HepG2 (cell line): ENCODE results near the gene AP2S1. TPM values are rescaled to one million over a fixed set of nuclear protein-coding genes. Genes with fewer than 3 reads are reported as not detected.

Experiments
- ATAC-seq: fragments of 200-7000 bp; cut with Tn5 transposase; 3 replicates; pipeline ENCODE4 v1.9.1; 2020; ENCODE audit warnings: mild to moderate bottlenecking, moderate library complexity
- BruUV-seq: library from RNA; stranded (reverse); fragments of 400-500 nt; replicated peaks from 2 replicates; lab custom pipeline; 2021; lab: Mats Ljungman, UMichigan
- CTCF ChIA-PET: fragments of 300-600 bp; formaldehyde crosslinking; extraction: SDS; loops from one replicate; lab custom pipeline; 2021; ENCODE audit warnings: low total read pairs, inconsistent platforms, low intra/inter-chr PET ratio; lab: Yijun Ruan, JAX
- POLR2A ChIA-PET: fragments of 350-600 bp; sonication (Branson Sonifier 250); formaldehyde crosslinking; loops from one replicate; lab custom pipeline; 2020; ENCODE audit warnings: antibody characterized with exemption, inconsistent platforms; lab: Yijun Ruan, JAX
- DNase-seq: peaks from one replicate; pipeline ENCODE4 v3.0.0-alpha.2; 2015; ENCODE audit warnings: low spot score
- FAIRE-seq: peaks from 3 replicates; lab custom pipeline; 2011; peaks lifted over from hg19 to GRCh38; lab: Jason Lieb, UNC
- H2AFZ ChIP-seq: one replicate; pipeline ENCODE4 v1.6.1; 2011; ENCODE audit warnings: low read length, inconsistent platforms
- H3K27ac ChIP-seq: fragments of 300-600 bp; 3 replicates; pipeline ENCODE4 v1.8.0; 2011; ENCODE audit warnings: mixed run types, mild to moderate bottlenecking, mixed read lengths, low read length, inconsistent platforms; ENCODE audit not compliant: insufficient read depth; ENCODE audit errors: extremely low read length
- H3K27me3 ChIP-seq, 2 experiments: fragments of 200-600 bp in 1 of 2; 2 replicates in 1 of 2; 3 replicates in 1 of 2; pipeline versions ENCODE4 v1.6.0 to v1.8.0; 2011; ENCODE audit warnings: low read length in 2 of 2, mild to moderate bottlenecking in 2 of 2, moderate library complexity in 2 of 2, inconsistent platforms in 1 of 2; ENCODE audit not compliant: insufficient read depth in 2 of 2, control insufficient read depth in 1 of 2
- H3K36me3 ChIP-seq, 2 experiments: fragments of 200-600 bp in 1 of 2; replicated peaks in 1 of 2; 2 replicates in 1 of 2; 3 replicates in 1 of 2; pipeline versions ENCODE4 v1.5.1 to v1.8.0; 2011; ENCODE audit warnings: low read length in 2 of 2, inconsistent platforms in 1 of 2; ENCODE audit not compliant: insufficient read depth in 2 of 2, control insufficient read depth in 1 of 2
- H3K4me1 ChIP-seq: 2 replicates; pipeline ENCODE4 v1.5.1; 2012; ENCODE audit warnings: low read length, inconsistent platforms; ENCODE audit not compliant: insufficient read depth
- H3K4me2 ChIP-seq: 2 replicates; pipeline ENCODE4 v1.6.0; 2011; ENCODE audit warnings: low read depth, low read length, inconsistent platforms
- H3K4me3 ChIP-seq, 3 experiments: fragments of 200-600 bp in 1 of 3; sonication (generic), shearing (Covaris generic) in 1 of 3; replicated peaks in 1 of 3; 2 replicates each; pipeline ENCODE4 v1.5.1; 2011 to 2016; ENCODE audit warnings: low read length in 3 of 3, inconsistent platforms in 2 of 3, low read depth in 2 of 3, mild to moderate bottlenecking in 2 of 3, control low read depth in 1 of 3, mixed read lengths in 1 of 3; ENCODE audit not compliant: insufficient read depth in 1 of 3
- H3K79me2 ChIP-seq: one replicate; pipeline ENCODE4 v1.6.1; 2011; ENCODE audit warnings: low read length, inconsistent platforms; ENCODE audit not compliant: insufficient read depth
- H3K9ac ChIP-seq: 2 replicates; pipeline ENCODE4 v1.6.0; 2011; ENCODE audit warnings: mild to moderate bottlenecking, low read depth, low read length, inconsistent platforms; ENCODE audit not compliant: insufficient read depth
- H3K9me3 ChIP-seq: 2 replicates; pipeline ENCODE4 v1.5.1; 2012; ENCODE audit warnings: mild to moderate bottlenecking, low read length
- H4K20me1 ChIP-seq: 2 replicates; pipeline ENCODE4 v1.6.0; 2011; ENCODE audit warnings: inconsistent platforms, mild to moderate bottlenecking, low read length, moderate library complexity; ENCODE audit not compliant: insufficient read depth
- CREB1 ChIP-seq, 2 experiments: fragments of 450-650 bp in 1 of 2; IDR thresholded peaks; 2 replicates each; pipeline ENCODE4 v1.6.1; 2016 to 2017; ENCODE audit warnings: control low read depth in 1 of 2, mild to moderate bottlenecking in 1 of 2, missing compliant biosample characterization in 1 of 2, missing genetic modification characterization in 1 of 2
- GABPB1 ChIP-seq: IDR thresholded peaks from 2 replicates; pipeline ENCODE4 v1.6.1; 2016; ENCODE audit warnings: mild to moderate bottlenecking, missing genetic modification reagents, moderate library complexity, missing compliant biosample characterization
- MED13 ChIP-seq: sonication (generic); formaldehyde crosslinking; IDR thresholded peaks from 2 replicates; pipeline ENCODE4 v1.5.0; 2020; ENCODE audit warnings: missing genetic modification reagents
- PRMT3 ChIP-seq: sonication (generic); formaldehyde crosslinking; IDR thresholded peaks from 2 replicates; pipeline ENCODE4 v1.8.1; 2022; ENCODE audit warnings: low read depth, mild to moderate bottlenecking, moderate library complexity, missing genetic modification reagents, borderline replicate concordance
- TCF7L2 ChIP-seq: IDR thresholded peaks from 2 replicates; pipeline ENCODE4 v1.6.1; 2011; ENCODE audit warnings: mild to moderate bottlenecking, low read depth, low read length, moderate library complexity
- ZEB1 ChIP-seq: IDR thresholded peaks from 2 replicates; pipeline ENCODE4 v1.6.1; 2012; ENCODE audit warnings: mild to moderate bottlenecking, low read depth, inconsistent platforms; ENCODE audit not compliant: insufficient replicate concordance
- ZNF446 ChIP-seq: sonication (generic); formaldehyde crosslinking; IDR thresholded peaks from 2 replicates; pipeline ENCODE4 v1.5.0; 2020; ENCODE audit warnings: mild to moderate bottlenecking, missing genetic modification reagents
- ZNF557 ChIP-seq: sonication (generic); formaldehyde crosslinking; IDR thresholded peaks from 2 replicates; pipeline ENCODE4 v1.4.0; 2020; ENCODE audit warnings: missing genetic modification reagents
- WGBS: methylation state at CpG from one replicate; pipeline ENCODE4 v1.1.6; 2017; ENCODE audit warnings: low lambda C conversion rate; 5-methylcytosine and 5-hydroxymethylcytosine counted together
- in situ Hi-C: cut with HindIII; loops from 2 replicates; pipeline ENCODE4 v1.10.0; 2017; ENCODE audit warnings: low pct_unique_long_range_greater_than_20kb; ENCODE audit not compliant: extremely low pct_ligation_motif_present
- intact Hi-C: fragments of 100-400 bp; cut with micrococcal nuclease; formaldehyde crosslinking; loops from one replicate; pipeline ENCODE4 v1.10.0; 2022; ENCODE audit not compliant: unreplicated experiment
- polyA plus RNA-seq, 8 experiments: library from polyadenylated mRNA; depleted of rRNA in 3 of 8; stranded (reverse) in 7 of 8; unstranded in 1 of 8; fragments of >200 nt; fragmentation: Illumina TruSeq in 4 of 8; extraction: Trizol in 4 of 8; gene quantifications; 2 replicates each; pipeline versions ENCODE4 v1.2.1 to v1.2.3, GENCODE V29; 2011 to 2016; ENCODE audit warnings: low read depth in 4 of 8, missing spikeins in 1 of 8, mixed read lengths in 1 of 8; ENCODE audit not compliant: insufficient read depth in 1 of 8
- total RNA-seq, 5 experiments: library from RNA; depleted of rRNA; stranded (reverse); fragments of >200 nt; fragmentation: Illumina TruSeq; extraction: Trizol; gene quantifications; 2 replicates each; pipeline ENCODE4 v1.2.3, GENCODE V29; 2016; ENCODE audit warnings: low read depth in 1 of 5
- TF ChIP-seq, protein P1 (sequence below): sonication (generic); formaldehyde crosslinking; IDR thresholded peaks from 2 replicates; pipeline ENCODE4 v1.8.0; 2022; ENCODE audit warnings: missing genetic modification reagents, mild to moderate bottlenecking, borderline replicate concordance

The AP2S1 gene
- total and polyA plus RNA-seq, 2 of the 13 experiments (the other 11 are each of a cell fraction or from before 2014, with no cell fraction given), result 45.2 to 86.1 TPM

- TF ChIP-seq MED13 (CRISPR knock-in tag), result no peak
- TF ChIP-seq GABPB1 (CRISPR knock-in tag), result no peak
- no peak for TF ChIP-seq PRMT3 (CRISPR knock-in tag)
- no peak for TF ChIP-seq TCF7L2
- TF ChIP-seq ZNF557 (CRISPR knock-in tag), result no peak
- no peak for TF ChIP-seq ZNF446 (CRISPR knock-in tag)
- TF ChIP-seq, protein P1, sequence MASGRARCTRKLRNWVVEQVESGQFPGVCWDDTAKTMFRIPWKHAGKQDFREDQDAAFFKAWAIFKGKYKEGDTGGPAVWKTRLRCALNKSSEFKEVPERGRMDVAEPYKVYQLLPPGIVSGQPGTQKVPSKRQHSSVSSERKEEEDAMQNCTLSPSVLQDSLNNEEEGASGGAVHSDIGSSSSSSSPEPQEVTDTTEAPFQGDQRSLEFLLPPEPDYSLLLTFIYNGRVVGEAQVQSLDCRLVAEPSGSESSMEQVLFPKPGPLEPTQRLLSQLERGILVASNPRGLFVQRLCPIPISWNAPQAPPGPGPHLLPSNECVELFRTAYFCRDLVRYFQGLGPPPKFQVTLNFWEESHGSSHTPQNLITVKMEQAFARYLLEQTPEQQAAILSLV, result no peak
- TF ChIP-seq, all 625 proteins: peak for 0
Measured at GRCh38 chr19:46830864-46831263, 19.8 kb downstream of the AP2S1 start (continued).

GRCh38 chr19:46828484-46828883 lies 22.2 kb downstream of the AP2S1 start:
- 63% methylated on average over 5 of the region's 5 CpGs for WGBS
- no TSS peak for BruUV-seq
- intact Hi-C loops, result no loop called here

More at GRCh38 chr19:46828484-46828883, 22.2 kb downstream of the AP2S1 start:
- no peak overlapping the region for H3K27ac ChIP-seq
- H2AFZ ChIP-seq, result no peak overlapping the region
- TF ChIP-seq CREB1 (IDR thresholded peaks at IDR 0.05) (peak; percentile 21; the same call in 1 of the 2 replicates), CREB1 (CRISPR knock-in tag; IDR thresholded peaks at IDR 0.05) (no peak), ZEB1 (no peak)
- FAIRE-seq (no peak), ATAC-seq (no peak), DNase-seq (no peak)
- ChIA-PET POLR2A (interaction anchor here (0.6 kb wide), 1 partner anchor 1530 kb away, joined by 3 read pairs; no protein-coding TSS in a partner anchor), CTCF (no interaction called here)
- H3K27me3 ChIP-seq, result no peaks in the 10 kb centered on the region; a peak in 1 of 5 replicates
- H3K4me2 ChIP-seq, result no peak overlapping the region
- H3K36me3 ChIP-seq, result no peaks in the 10 kb centered on the region
- in situ Hi-C loops, result no loop called here
- H3K4me3 ChIP-seq, result no peak overlapping the region
- no peaks in the 10 kb centered on the region for H3K9me3 ChIP-seq
- no peak overlapping the region for H3K9ac ChIP-seq
- no peaks in the 10 kb centered on the region for H4K20me1 ChIP-seq
- H3K4me1 ChIP-seq, result peaks cover 29% of the 10 kb centered on the region
- no peaks in the 10 kb centered on the region for H3K79me2 ChIP-seq
